Heart right ventricle (tissue), 16 donors: ENCODE data around the gene STYXL1. TPM values are rescaled to one million over a fixed set of nuclear protein-coding genes. Genes with fewer than 3 reads are reported as not detected.
"Not testable (repeated sequence)": the region's sequence is repeated elsewhere in the genome, so short reads cannot be mapped to it uniquely, and the experiment has no call there.

Experiments
- ATAC-seq, 8 donors: fragments of 200-7000 bp; cut with Tn5 transposase; one replicate each; pipeline ENCODE4 v1.9.1; 2020; ENCODE audit warnings: mild to moderate bottlenecking in 8 of 8, moderate library complexity in 8 of 8, moderate number of reproducible peaks in 1 of 8
- DNase-seq, 2 donors: peaks; one replicate each; pipeline ENCODE4 v3.0.0-alpha.2; 2020
- H3K27ac ChIP-seq, 10 donors: fragments of 200-600 bp; sonication (generic) in 2 of 10; one replicate each; pipeline versions ENCODE4 v1.5.0 to v1.8.0; 2020 to 2022; ENCODE audit warnings: mild to moderate bottlenecking in 3 of 10
- H3K27me3 ChIP-seq, 7 donors: fragments of 200-600 bp; one replicate each; pipeline ENCODE4 v1.8.0; 2021 to 2022; ENCODE audit warnings: mild to moderate bottlenecking in 2 of 7
- H3K36me3 ChIP-seq, 9 donors: fragments of 200-600 bp; sonication (generic) in 1 of 9; one replicate each; pipeline versions ENCODE4 v1.5.0 to v1.8.0; 2020 to 2022; ENCODE audit warnings: mild to moderate bottlenecking in 2 of 9
- H3K4me1 ChIP-seq, 9 donors: fragments of 200-600 bp; sonication (generic) in 1 of 9; one replicate each; pipeline versions ENCODE4 v1.5.0 to v1.8.0; 2020 to 2022; ENCODE audit warnings: mild to moderate bottlenecking in 4 of 9
- H3K4me3 ChIP-seq, 10 donors: fragments of 200-600 bp; sonication (generic) in 2 of 10; one replicate each; pipeline versions ENCODE4 v1.5.0 to v1.8.0; 2020 to 2022; ENCODE audit warnings: mild to moderate bottlenecking in 7 of 10, moderate library complexity in 2 of 10
- H3K9me3 ChIP-seq, 11 donors: fragments of 200-600 bp in 10 of 11; sonication (generic) in 2 of 11; one replicate each; pipeline versions ENCODE4 v1.5.0 to v1.8.0; 2013 to 2022; ENCODE audit warnings: mild to moderate bottlenecking in 2 of 11, control low read depth in 1 of 11, moderate library complexity in 1 of 11
- CTCF ChIP-seq, 9 donors: fragments of 200-600 bp; sonication (generic) in 2 of 9; IDR thresholded peaks; one replicate each; pipeline versions ENCODE4 v1.5.0 to v1.8.0; 2021 to 2022; ENCODE audit warnings: antibody characterized with exemption in 9 of 9, mild to moderate bottlenecking in 5 of 9, moderate library complexity in 1 of 9
- WGBS, 2 donors: extraction: QIAGEN DNeasy Blood & Tissue Kit; methylation state at CpG; one replicate each; pipeline ENCODE4 v1.1.7; 2013; ENCODE audit warnings: inconsistent platforms in 1 of 2; 5-methylcytosine and 5-hydroxymethylcytosine counted together
- intact Hi-C, 10 donors: fragments of 100-400 bp; cut with DNase I; formaldehyde crosslinking; loops; one replicate each; pipeline versions ENCODE4 v1.11.1 to v1.14.2; 2022
- long read RNA-seq, 3 donors: library from polyadenylated mRNA; unstranded; transcript quantifications; one replicate each; pipeline ENCODE4 v2.0.0, GENCODE V29; 2020 to 2021
- polyA plus RNA-seq, 2 donors: library from polyadenylated mRNA; stranded (reverse); fragments of 200-250 nt; gene quantifications; one replicate each; pipeline ENCODE4 v1.2.3, GENCODE V29; 2013
- total RNA-seq, 10 donors: library from RNA; stranded (reverse); fragmentation: NEBNext Ultra II Directional in 3 of 10; extraction: Animal tissue kit (Norgen Biotek cat#: 25700) in 3 of 10; gene quantifications; one replicate each; pipeline versions ENCODE4 v1.2.1 to v1.2.4, GENCODE V29; 2021 to 2023
- donor health status: Arrhythmogenic right ventricular cardiomyopathy.
- donor health status: ischemic (EF 13 %, LVEDD 7.1; RV severe dilation, severe dysfunction).
- donor health status: healthy with polysubstance abuse.
- donor health status: DM: no; HTN: yes; CAD: no.
- donor health status: DM: no; HTN: no; CAD: no.
- donor health status: ischemic (EF 25% LVEDD 6.9; RV normal size, moderate dysfunction).
- donor health status: ischemic (EF 25% LVEDD 5.7; RV mildly dilated, moderate dysfunction).
- donor health status: healthy.
- donor health status: DM: yes; HTN: yes; CAD: no.
- donor health status: Ischemic cardiomyopathy.
- donor health status: ischemic (EF 35%, LVEDD 5.7; RV mildly dilated, moderate dysfunction).
- donor health status: nonischemic (EF 11% LVEDD 7.7; RV severe dilation, severe dysfunction).
- donor health status: DM: yes; HTN: yes; CAD: no.
- donor health status: PGD.
- donor health status: ischemic (EF 29% LVEDD 5.4; RV normal size, mild dysfunction).
- donor health status: nonischemic (EF 23%, LVEDD 6.1; RV moderate dilation, normal function).

The STYXL1 gene
- total RNA-seq (10 to 100 TPM; 11.0 to 30.0 (median 16.9) TPM), polyA plus RNA-seq (10 to 100 TPM; 41.5 to 53.9 TPM)
- long read RNA-seq, donor 1, partial matches to known transcripts: 0 of 2 reads
- long read RNA-seq, donor 1, other reads (novel, unspliced or antisense): 0 of 2 reads
- long read RNA-seq, donor 2, partial matches to known transcripts: 0 of 5 reads
- long read RNA-seq, donor 2, other reads (novel, unspliced or antisense): 4 of 5 reads
- long read RNA-seq, donor 3, partial matches to known transcripts: 0 of 7 reads
- long read RNA-seq, donor 3, other reads (novel, unspliced or antisense): 6 of 7 reads

- TF ChIP-seq CTCF (IDR thresholded peaks at IDR 0.05): no peak
- no peaks in the 10 kb centered on the region for H3K27me3 ChIP-seq
- peak; percentile 96 to 98 (median 98) for ATAC-seq
- H3K36me3 ChIP-seq: peaks cover 0 to 26% (median 0%) of the 10 kb centered on the region in 9 donors
- WGBS, 2 donors: 0 to 1% methylated on average over 58 of the region's 58 CpGs
- peak within 1 kb of the TSS; percentile 80 to 97 (median 96) for H3K27ac ChIP-seq
- H3K9me3 ChIP-seq: no peaks in the 10 kb centered on the region
- peak within 1 kb of the TSS; percentile 74 to 97 (median 91) for H3K4me3 ChIP-seq
- peak; percentile 94 to 95 for DNase-seq
- intact Hi-C loops: loop anchor here in 2 of 10 donors (2.0 to 10.0 kb wide), 2 partner anchors 83 to 87 kb away; no protein-coding TSS in a partner anchor
- H3K4me1 ChIP-seq: peaks cover 2 to 60% (median 31%) of the 10 kb centered on the region in 9 donors
These were observed at the start of gene STYXL1, which contains the start of gene MDH2 for GRCh38 chr7:76047811-76048667. TSS of gene STYXL1 (minus strand) at chr7:76048000. CDS start at chr7:76030523, 17,477 bp downstream. TSS of gene MDH2 (plus strand) at chr7:76048106. CDS start at chr7:76048161, 55 bp downstream.

- Histone ChIP-seq H3K9me3 (no peaks in the 10 kb centered on the region), H3K27me3 (peaks cover 0 to 14% (median 0%) of the 10 kb centered on the region in 7 donors), H3K27ac (no peak overlapping the region), H3K4me3 (no peak overlapping the region), H3K36me3 (no peaks in the 10 kb centered on the region), H3K4me1 (no peaks in the 10 kb centered on the region)
- WGBS, 2 donors: 78 to 79% methylated on average over 3 of the region's 3 CpGs
- ATAC-seq (no peak), DNase-seq (no peak)
- intact Hi-C loops: no loop called here
- no peak for TF ChIP-seq CTCF (IDR thresholded peaks at IDR 0.05)
These were observed 48.1 kb upstream of the STYXL1 start for GRCh38 chr7:76095908-76096307.

GRCh38 chr7:76094326-76094725 is 46.5 kb upstream of the STYXL1 start:
- H3K9me3 ChIP-seq, intact Hi-C loops, DNase-seq, H3K4me1 ChIP-seq, ATAC-seq, H3K27ac ChIP-seq, H3K4me3 ChIP-seq, H3K36me3 ChIP-seq: not testable (repeated sequence)
- H3K27me3 ChIP-seq: peaks cover 0 to 14% (median 0%) of the 10 kb centered on the region in 7 donors
- 89 to 91% methylated on average over 5 of the region's 5 CpGs for WGBS, 2 donors

GRCh38 chr7:76093531-76093930 is 45.7 kb upstream of the STYXL1 start:
- H3K4me3 ChIP-seq, intact Hi-C loops, H3K27ac ChIP-seq, DNase-seq, ATAC-seq, H3K9me3 ChIP-seq, H3K36me3 ChIP-seq, H3K4me1 ChIP-seq: not testable (repeated sequence)
- peaks cover 0 to 11% (median 0%) of the 10 kb centered on the region in 7 donors for H3K27me3 ChIP-seq
- 82 to 83% methylated on average over 5 of the region's 5 CpGs for WGBS, 2 donors

GRCh38 chr7:76091506-76091905 is 43.7 kb upstream of the STYXL1 start:
- Histone ChIP-seq H3K9me3 (no peaks in the 10 kb centered on the region), H3K4me3 (no peak overlapping the region), H3K27me3 (peaks cover 0 to 8% (median 0%) of the 10 kb centered on the region in 7 donors), H3K27ac (no peak overlapping the region), H3K36me3 (no peaks in the 10 kb centered on the region), H3K4me1 (no peaks in the 10 kb centered on the region)
- TF ChIP-seq CTCF (IDR thresholded peaks at IDR 0.05): no peak
- 81 to 92% methylated on average over 5 of the region's 5 CpGs for WGBS, 2 donors
- no peak for ATAC-seq
- DNase-seq: no peak
- intact Hi-C loops: no loop called here
